Measurements from ENCODE around the gene CAPN15. TPM values are rescaled to one million over a fixed set of nuclear protein-coding genes. Genes with fewer than 3 reads are reported as not detected.

The CAPN15 gene
- total RNA-seq, 6 experiments from 2014 or later = 35.3 to 41.4 (median 40.2) TPM

- no peaks in the 10 kb centered on the region for H3K9me3 Mint-ChIP-seq
- H3K4me1 Mint-ChIP-seq (ENCODE audit: low read depth) = peaks cover 19% of the 10 kb centered on the region
- DNase-seq = no peak
- peaks cover 9% of the 10 kb centered on the region for H3K36me3 Mint-ChIP-seq (ENCODE audit: low read depth)
- no peak overlapping the region for H3K27ac Mint-ChIP-seq
- no peak for TF ChIP-seq CTCF (IDR thresholded peaks at IDR 0.05)
- H3K4me3 Mint-ChIP-seq = no peak overlapping the region
- peaks cover 5% of the 10 kb centered on the region for H3K27me3 Mint-ChIP-seq (ENCODE audit: insufficient read depth)
Measured at GRCh38 chr16:592518-593306, 65.2 kb downstream of the CAPN15 start.

- Mint-ChIP-seq H3K4me1 (ENCODE audit: low read depth) (peaks cover 18% of the 10 kb centered on the region), H3K27ac (no peak overlapping the region), H3K27me3 (ENCODE audit: insufficient read depth) (peaks cover 5% of the 10 kb centered on the region), H3K36me3 (ENCODE audit: low read depth) (peaks cover 9% of the 10 kb centered on the region), H3K4me3 (no peak overlapping the region), H3K9me3 (no peaks in the 10 kb centered on the region)
- no peak for TF ChIP-seq CTCF (IDR thresholded peaks at IDR 0.05)
- DNase-seq = no peak
Measured at GRCh38 chr16:593406-593805, 65.9 kb downstream of the CAPN15 start.

- peaks cover 5% of the 10 kb centered on the region for H3K27me3 Mint-ChIP-seq (ENCODE audit: insufficient read depth)
- TF ChIP-seq CTCF (IDR thresholded peaks at IDR 0.05) = no peak
- no peak overlapping the region for H3K27ac Mint-ChIP-seq
- peaks cover 9% of the 10 kb centered on the region for H3K36me3 Mint-ChIP-seq (ENCODE audit: low read depth)
- no peak for DNase-seq
- no peak overlapping the region for H3K4me3 Mint-ChIP-seq
- H3K4me1 Mint-ChIP-seq (ENCODE audit: low read depth) = peaks cover 18% of the 10 kb centered on the region
- H3K9me3 Mint-ChIP-seq = no peaks in the 10 kb centered on the region
Measured at GRCh38 chr16:593807-594206, 66.3 kb downstream of the CAPN15 start.

GRCh38 chr16:595094-595528 is 67.6 kb downstream of the CAPN15 start:
- no peaks in the 10 kb centered on the region; the same call in 1 of the 2 replicates for H3K27me3 Mint-ChIP-seq (ENCODE audit: insufficient read depth)
- H3K9me3 Mint-ChIP-seq = no peaks in the 10 kb centered on the region
- no peak overlapping the region for H3K4me3 Mint-ChIP-seq
- no peak for TF ChIP-seq CTCF (IDR thresholded peaks at IDR 0.05)
- H3K27ac Mint-ChIP-seq = no peak overlapping the region
- H3K36me3 Mint-ChIP-seq (ENCODE audit: low read depth) = peaks cover 9% of the 10 kb centered on the region
- peaks cover 18% of the 10 kb centered on the region for H3K4me1 Mint-ChIP-seq (ENCODE audit: low read depth)
- DNase-seq = no peak

GRCh38 chr16:595942-596735 is 68.6 kb downstream of the CAPN15 start:
- TF ChIP-seq CTCF (IDR thresholded peaks at IDR 0.05) = no peak

More at GRCh38 chr16:595942-596735, 68.6 kb downstream of the CAPN15 start:
- Mint-ChIP-seq H3K4me3 (no peak overlapping the region), H3K9me3 (no peaks in the 10 kb centered on the region), H3K27ac (no peak overlapping the region), H3K36me3 (ENCODE audit: low read depth) (peaks cover 9% of the 10 kb centered on the region), H3K27me3 (ENCODE audit: insufficient read depth) (no peaks in the 10 kb centered on the region; the same call in 1 of the 2 replicates), H3K4me1 (ENCODE audit: low read depth) (peaks cover 11% of the 10 kb centered on the region)
- DNase-seq = no peak
